ENCODE results near the gene ADD1.

Gene ADD1, protein sequence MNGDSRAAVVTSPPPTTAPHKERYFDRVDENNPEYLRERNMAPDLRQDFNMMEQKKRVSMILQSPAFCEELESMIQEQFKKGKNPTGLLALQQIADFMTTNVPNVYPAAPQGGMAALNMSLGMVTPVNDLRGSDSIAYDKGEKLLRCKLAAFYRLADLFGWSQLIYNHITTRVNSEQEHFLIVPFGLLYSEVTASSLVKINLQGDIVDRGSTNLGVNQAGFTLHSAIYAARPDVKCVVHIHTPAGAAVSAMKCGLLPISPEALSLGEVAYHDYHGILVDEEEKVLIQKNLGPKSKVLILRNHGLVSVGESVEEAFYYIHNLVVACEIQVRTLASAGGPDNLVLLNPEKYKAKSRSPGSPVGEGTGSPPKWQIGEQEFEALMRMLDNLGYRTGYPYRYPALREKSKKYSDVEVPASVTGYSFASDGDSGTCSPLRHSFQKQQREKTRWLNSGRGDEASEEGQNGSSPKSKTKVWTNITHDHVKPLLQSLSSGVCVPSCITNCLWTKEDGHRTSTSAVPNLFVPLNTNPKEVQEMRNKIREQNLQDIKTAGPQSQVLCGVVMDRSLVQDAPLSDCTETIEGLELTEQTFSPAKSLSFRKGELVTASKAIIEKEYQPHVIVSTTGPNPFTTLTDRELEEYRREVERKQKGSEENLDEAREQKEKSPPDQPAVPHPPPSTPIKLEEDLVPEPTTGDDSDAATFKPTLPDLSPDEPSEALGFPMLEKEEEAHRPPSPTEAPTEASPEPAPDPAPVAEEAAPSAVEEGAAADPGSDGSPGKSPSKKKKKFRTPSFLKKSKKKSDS

DNA sequence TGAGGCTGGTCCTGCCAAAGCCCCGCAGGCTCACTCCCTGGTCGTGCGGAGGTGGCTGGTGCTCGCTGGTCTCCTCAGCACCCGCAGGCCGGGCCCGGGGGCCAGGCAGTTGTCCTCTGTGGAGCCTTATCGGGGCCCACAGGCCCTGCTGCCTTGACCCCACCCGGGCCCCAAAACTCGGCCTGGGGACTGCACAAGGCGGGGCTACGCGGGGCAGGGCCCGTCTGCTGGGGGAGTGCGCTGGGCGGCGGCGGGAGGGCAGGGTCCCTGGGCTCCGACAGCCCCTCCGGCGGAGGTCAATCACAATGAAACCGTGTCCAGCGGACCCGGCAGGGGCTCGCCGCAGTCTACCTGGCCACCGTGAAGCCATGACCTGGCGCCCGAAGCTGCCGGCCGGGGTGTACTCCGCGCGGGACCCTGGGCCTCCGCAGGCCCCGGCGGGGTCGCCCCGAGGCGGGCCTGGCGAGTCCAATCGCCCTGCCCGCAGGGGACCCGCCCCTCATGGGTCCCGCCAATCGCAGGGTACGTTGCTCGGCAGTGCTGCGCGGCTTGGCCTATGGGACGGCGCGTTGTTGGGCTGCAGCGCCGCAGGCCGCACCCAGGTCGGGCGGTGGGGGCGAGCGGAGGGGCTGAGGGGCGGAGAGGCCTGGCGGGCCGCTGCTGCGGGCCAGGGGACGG, at the start of gene ADD1:
Gene ADD1, plus strand, starts transcription at position 582 of the 678 bp plus-strand sequence. CDS start 32,072 bp downstream, outside the sequence.
- peak; percentile 100 for DNase-seq (ENCODE audit: low spot score)

DNA sequence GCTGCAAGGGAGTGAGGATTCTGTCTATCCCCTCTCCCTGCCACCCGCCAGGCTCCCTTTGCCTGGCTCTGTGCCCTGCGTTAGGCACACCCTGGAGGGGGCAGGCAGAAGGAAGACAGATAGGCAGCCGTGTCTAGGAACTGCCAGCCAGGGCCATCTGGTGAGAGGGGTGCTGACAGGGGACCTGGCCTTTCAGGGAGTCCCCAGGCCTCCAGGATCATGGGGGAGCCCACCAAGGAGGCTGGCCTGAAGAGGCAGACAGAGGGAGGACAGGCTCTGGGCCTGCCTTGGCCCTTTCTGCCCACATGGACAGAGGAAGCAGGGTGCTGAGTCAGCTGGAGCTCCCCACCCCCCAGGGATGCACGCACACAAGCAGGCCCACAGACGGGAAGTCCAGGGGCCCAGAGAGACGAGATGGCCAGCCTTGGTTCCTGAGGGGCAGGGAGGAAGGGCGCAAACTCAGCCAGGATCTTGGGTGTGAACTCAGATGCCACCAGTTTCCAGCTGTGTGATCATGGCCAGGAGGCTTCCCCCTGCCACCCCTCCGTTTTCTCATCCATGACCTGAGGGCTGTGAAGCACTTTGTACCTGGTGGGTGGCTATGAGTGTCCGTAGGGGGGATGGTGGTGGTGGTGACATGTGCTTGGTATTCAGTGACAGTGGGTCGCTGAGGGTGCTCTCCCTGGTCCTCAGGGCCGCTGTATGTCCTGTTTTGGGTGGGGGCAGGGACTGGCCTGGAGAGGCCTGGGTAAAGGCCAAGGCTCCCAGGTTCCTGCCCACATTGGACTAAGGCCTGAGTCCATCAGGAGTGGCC, 49.0 kb upstream of the ADD1 start:
- DNase-seq (ENCODE audit: low spot score), result no peak

DNA sequence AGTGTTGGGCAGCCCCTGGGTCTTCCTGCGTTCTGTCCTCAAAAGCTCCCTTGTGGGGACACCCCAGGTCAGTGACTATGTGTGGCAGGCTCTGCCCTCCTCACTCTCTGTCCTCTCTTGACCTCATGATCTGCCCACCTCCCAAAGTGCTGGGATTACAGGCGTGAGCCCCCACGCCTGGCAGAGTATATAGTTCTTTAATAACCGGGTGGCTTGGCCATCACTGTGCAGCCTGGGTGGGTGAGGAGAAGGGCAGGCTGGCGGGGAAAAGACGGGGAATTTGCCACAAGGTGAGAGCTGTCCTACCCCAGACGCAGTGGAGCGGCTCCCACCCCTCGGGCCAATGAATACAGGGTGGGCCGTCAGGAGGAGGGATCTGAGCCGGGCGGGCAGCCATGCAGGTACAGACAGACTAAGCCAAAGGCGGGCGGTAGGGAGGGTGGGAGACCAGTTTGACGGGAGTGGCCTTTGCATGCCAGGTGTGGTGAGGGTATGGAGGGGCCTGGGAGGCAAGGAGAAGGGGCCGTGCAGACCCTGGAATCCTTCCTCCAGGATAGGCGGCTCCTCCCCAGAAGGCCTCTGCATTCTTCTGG, 48.2 kb upstream of the ADD1 start:
- DNase-seq (ENCODE audit: low spot score), result no peak

DNA sequence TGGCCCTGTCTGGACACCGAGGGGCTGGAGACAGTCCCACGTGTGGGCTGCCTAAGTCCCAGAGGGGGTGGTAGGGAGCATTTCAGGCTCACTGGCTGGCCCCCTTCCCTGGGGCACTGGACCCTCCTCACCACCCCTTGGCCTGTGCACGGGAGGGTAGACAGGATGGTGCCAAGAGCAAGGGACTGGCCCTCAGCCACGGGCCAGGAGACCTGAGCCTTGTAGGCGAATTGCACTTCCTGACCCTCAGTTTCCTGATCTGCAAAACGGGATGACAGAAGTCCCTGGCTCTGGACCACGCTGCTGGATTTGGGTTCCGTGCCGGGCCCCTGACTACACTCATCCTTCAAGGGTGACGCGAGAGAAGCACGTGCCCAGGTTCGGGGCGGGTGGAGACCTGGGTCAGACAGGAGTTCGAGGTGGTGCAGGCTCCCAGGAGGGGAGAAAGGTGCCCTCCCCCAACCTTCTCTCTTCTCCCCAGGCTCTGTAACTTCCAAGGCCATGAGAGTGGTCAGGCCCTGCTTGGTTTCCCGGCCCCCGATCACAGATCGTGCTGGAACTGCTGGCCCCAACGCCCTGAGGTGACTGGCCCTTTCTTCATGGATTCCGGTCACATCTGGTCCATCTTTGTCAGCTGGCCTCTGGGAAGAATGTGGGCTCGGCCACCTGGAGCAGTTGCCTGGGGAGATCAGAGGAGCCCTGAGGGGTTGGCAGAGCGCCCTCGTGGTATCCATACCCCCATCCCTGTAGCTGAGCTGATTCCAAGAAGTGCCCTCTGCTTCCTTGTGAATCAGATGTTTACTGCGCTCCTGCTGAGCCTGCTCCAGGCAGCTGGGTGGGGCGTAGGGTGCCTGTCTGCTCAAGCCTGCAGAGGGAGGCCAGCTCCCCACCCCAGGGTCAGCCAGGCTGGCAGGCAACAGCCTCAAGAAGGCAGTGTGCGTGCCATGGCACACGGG, 47.5 kb upstream of the ADD1 start:
- DNase-seq (ENCODE audit: low spot score), result no peak

DNA sequence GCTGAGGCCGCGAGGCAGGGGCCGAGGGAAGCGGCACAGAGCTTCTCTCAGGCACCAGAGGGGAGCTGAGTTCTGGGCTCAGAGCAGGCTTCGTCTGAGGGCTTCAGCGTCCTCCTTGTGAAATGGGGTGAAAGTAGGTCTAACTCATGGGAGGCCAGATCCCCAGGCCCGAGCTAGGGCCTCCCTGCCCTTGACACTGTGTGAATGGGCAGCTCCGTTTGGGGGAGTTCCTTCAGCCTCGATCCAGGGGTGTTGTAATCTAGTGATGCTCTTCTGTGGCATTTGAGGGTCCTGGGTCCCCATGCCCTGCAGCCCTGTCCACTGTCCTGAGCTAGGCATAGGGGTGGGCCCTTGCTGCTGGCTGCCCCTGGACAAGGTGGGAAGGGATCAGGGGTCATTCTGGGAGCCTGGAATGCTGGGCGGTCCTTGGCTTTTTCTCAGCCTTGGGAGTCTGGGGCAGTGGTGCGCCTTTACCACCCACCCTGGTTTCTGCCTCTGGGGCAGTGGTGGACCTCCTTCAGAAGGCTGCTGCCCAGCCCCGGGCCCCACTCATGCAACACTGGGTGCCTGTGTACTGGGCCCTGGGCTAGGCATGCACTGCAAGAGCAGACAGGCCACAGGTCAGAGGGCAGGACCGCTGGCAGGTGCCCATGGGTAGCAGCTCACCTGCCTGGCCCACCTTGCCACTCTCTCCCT, 46.6 kb upstream of the ADD1 start:
- no peak for DNase-seq (ENCODE audit: low spot score)

DNA sequence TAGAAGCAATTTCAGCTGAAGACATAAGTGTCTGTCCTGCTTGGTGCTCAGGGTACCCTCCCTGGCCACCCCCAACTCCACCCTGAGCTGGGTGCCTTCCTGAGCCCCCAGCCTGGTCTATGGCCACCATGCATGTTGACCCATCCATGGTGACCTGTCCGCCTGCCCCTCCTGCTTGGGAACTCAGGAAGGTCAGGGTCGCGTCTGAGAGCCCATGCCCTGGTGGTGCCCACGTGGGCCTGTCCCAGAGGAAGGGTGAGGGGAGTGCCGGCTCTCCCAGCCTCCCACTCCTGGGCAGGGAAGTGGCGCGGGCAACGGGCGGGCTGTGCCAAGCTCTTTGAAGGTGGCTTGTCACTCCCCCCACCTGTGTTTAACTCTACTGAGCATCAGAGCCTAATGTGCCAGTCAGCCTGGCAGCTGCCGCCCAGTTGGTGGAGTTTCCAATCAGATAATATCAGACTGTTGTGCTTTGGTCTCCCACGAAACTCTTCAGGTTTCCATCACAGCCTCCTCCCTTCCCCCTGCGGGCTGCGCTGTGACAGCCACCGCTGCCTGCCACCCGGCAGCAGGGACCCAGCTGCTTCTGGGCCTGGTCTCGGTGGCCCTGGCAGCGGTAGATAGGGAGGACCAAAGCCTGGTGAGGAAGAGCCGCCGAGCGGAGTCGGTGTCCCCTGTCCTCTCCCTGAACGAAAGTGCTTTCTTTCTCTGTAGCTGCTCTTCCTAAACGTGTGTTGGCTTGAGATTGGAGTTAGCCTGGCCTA, 45.9 kb upstream of the ADD1 start:
- DNase-seq (ENCODE audit: low spot score), result no peak

DNA sequence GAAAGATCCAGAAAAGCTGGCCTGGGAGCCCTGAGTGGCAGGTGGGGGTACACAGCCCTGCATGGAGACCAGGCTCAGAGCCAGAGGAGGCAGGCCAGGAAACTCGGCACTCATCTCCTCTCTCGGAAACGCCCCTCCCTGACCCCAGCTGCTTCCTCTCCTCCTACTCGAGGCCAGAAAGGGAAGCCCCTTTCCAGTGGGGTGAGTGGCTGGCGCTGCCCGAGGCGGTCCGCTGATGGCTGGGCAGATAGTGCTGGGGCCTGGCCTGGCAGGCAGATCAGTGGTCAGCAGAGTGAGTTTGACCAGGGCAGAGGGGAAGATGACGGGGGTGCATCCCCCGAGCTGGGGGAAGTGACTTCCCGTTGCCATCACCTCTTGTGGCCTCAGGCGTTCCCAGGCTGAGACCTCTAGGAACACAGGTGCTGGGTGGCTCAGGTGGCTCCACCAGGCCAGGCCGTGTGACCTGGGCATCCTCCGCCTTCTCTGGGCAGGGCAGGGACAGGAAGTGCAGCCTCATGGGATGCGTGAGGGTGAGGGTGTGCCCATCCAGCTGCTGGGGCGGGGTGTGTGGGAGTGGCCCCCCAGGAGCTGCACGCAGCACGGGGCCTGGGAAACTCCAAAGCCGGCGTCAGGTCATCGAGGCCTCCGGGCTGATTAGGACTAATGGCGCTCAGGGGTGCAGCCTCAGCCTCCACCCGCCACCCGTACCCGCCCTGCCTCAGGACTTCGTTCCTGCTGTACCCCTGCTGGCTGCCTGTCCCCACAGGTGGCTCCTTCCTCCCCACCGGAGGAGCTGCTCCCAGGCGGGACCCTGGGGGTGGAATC, 45.0 kb upstream of the ADD1 start:
- no peak for DNase-seq (ENCODE audit: low spot score)

DNA sequence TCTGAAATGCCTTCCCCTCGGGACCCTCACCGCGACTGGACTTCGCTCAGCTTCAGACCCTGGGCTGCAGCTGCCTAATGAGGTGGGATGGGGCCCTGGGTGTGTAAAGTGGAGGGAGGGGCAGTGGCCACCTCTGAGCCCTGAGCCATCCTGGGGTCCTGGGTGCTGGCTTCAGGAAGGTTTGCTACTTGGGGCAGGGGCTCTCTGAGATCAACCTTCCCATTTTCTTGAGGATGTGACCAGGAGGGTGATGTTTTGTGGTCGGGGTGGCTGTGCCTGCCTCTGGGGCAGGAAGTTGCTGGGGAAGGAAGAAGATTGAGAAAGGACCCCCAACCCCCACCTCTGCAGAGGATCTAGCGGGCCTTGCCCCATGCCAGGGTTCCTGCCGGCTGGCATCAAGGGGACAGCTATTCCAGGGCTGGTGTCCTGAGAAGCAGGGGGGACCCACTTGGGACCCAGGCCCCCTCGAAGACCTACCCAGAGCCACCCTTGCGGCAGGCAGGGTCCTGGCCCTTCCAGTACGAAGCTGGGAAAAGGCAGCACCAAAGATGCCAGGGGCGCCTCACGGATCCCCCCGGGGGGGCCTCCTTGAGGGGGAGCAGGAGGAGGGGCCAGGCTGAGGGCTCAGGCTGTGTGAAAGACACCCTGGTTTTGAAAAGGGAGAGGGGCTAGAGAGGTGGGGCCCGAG, 44.3 kb upstream of the ADD1 start:
- DNase-seq (ENCODE audit: low spot score), result no peak

DNA sequence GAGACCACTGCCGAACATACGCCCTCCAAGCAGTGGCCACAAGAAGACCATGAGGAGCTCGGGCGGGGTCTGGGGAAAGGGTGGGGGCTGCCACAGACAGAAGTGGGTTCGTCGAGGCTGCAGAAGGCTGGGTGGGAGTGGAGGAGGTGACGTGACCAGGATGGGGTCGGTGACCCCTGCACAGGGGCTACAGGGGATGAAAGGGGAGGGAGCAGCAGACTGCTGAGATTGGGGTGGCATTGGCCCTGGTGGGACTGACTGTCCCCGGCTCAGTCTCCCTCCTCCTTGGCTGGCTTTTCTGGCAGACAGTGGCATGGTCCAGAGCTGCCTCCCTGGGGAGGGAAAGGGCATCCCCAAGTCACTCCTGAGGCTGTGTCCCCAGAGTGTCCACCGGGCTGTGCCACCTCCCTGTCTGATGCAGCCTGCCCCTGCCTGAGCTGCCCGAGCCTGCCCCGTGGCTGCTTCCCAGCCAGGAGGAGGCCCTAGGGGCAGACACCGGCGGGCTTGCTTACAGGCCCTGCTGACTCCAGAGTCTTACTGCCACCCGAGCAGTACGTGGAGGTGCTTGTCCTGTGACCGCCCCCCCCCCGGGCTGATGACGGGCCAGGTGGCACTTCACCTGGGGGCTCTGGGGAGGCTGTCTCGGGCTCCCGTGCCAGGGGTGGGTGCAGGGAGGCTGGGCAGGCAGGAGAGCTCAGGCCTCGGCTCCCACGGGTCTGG, 43.5 kb upstream of the ADD1 start:
- no peak for DNase-seq (ENCODE audit: low spot score)

DNA sequence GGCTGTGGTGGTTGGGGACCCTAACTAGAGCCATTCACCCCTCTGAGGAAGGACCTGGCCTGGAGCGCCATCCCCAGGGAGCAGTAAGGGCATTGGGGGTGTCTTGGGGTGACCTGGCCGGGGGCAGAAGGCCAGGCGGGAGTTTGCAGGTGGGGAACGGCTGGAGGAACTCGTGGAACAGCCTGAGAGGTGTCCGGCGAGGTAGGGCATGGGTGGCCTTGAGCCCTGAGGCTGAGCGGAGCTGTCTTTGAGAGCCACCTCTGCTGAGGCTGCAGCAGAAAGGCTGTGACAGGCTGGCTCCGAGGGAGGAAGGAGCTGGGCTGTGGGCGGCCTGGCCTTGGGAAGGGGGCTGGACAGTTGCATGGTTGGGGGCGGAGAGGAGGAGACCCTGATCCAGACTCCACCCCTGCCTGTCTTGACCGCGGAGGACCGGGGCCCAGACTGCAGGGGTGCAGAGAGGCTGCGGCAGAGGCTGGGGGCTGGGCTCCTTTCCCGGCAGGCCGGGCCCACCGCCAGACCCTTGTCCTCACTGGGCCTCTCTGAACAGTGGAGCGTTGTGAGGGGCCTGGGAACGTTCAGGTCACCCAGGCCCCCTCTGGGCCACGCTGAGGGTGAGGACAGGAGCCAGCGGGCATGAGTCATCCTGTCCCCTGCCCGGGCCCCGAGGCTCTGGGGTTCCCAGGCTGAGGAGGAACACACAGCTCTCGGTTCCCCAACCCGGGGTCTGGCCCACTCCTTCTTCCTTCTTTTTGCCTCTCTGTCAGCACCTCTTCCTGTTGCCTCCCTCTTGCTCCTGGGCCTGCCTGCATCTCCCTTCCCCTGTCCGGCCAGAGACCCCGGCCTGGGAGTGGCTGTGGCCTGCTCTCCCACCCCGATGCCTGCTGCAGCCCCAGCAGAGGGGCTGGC, 42.7 kb upstream of the ADD1 start:
- peak; percentile 66 for DNase-seq (ENCODE audit: low spot score)

DNA sequence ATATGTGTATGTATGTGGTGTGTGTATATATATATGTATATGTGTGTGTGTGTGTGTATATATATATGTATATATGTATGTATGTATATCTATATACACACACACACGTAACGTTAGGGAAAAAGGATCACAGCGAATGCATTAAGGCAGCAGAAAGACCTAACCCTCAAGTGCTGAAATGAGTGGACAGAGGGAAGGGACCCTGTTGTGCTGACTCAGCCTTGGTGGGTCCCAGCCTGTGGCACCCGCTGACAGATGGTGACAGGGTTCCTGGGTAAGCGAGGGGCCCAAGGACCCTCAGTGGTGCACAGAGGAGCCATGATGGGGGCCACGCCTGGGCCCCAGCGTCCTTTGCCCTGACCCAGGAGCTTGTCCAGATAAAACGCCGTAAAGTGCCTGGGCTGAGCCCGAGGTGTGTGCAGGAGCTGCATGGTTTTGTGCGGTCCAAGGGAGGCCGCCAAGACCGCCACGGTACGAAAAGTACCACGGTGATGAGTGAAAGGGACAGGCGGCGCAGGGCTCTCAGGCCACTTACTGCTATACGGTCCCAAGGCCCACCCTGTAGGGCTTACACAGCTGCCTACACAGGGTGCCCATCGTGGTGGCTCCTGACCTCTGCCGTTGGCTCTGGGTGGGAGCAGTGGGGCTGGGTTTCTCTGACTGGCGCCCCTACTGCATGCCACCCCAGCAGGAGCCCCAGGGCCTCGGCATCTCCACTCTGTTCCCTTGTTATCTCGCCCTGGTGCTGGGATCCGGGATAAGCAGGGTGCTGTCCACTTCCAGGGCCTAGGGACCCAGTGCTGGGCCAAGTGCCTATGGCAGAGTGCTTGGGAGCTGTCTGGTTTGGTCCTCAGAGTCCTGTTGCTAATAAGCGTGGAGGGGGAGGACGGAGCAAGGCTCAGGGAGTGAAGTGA, 40.8 kb upstream of the ADD1 start:
- no peak for DNase-seq (ENCODE audit: low spot score)

DNA sequence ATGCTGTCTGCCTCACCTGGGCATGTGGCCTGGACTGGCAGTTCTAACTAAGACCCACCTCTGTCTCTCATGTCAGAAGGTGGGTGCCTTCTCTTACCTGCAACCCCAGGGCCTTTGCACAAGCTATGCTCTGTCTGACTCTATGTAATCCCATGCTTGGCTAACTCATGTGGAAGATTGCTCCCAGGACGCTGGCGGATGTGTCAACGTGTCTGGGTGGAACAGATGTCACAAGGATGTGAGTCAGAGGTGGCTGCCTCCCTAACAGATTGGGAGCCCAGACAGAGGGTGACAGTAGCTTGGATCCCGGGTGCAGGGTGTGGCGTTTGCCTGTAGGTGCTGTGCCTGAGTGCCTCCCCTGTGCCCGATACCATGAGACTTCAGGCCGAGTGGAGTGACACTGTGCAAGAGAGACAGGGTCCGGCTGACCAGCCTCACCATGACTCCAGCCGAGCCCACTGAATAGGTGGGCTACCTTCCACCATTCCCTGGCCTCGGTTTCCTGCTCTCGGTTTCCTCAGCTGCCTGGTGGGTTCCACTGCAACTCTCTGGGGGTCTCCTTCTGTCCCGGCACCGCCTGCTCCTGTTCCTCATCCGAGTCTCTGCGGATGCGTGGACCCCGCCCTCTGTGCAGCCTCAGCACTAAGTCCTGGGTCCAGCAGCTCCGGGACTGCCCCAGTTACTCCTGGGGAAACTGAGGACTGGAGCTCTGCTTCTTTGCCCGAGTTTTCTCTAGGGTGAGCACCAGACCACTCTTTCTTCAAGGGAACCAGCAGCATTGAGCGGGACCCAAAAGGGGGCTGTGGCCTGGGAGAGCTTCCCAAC, 39.8 kb upstream of the ADD1 start:
- DNase-seq (ENCODE audit: low spot score), result no peak

DNA sequence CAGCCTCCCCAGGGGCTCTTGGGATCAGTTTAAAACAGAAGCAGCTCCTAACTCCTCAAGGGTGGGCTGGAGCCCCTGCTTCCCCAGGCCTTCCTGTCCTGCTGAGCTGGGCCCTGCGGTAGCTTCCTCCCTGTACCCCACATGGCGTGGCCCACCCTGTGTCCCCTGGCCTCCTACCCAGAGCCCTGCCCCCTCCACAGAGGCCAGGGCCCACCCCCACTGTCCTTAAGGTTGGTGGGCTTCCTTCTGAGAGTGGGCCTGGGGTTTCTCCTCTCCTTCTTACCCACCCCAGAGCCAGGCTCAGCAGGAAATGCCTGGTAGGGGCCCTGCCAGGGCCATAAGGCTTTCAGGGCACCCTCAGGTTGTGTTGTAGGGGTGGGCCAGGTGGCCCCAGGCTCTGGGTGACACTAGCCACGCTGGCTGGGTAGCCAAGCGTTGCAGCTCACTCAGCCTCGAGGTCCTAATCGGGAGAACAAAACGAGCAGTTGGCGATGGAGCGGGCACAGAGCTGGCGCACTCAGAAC, 39.1 kb upstream of the ADD1 start:
- no peak for DNase-seq (ENCODE audit: low spot score)

Measured in iPS-NIHi11 (cell line).